HG02840 (cell line): ENCODE measurements around the gene ATP5PD.
A peak's percentile ranks its signal among the peaks of the same experiment; 100 is the strongest.
"Not testable (repeated sequence)": the region's sequence is repeated elsewhere in the genome, so short reads cannot be mapped to it uniquely, and the experiment has no call there.

Experiments used
- ATAC-seq: cut with Tn5 transposase; IDR thresholded peaks from one replicate; pipeline ENCODE4 v1.9.1; 2021; ENCODE audit warnings: mild to moderate bottlenecking, moderate library complexity, moderate number of reproducible peaks; ENCODE audit not compliant: unreplicated experiment, low FRiP score

Gene ATP5PD

GRCh38 chr17:75077496-75078283 lies 30.9 kb upstream of the ATP5PD start:
- peak; percentile 27 for ATAC-seq

- ATAC-seq, result no peak
Measured at GRCh38 chr17:75077072-75077495, 30.3 kb upstream of the ATP5PD start.

GRCh38 chr17:75075597-75076336 lies 29.0 kb upstream of the ATP5PD start:
- ATAC-seq, result no peak

GRCh38 chr17:75074532-75074931 lies 27.8 kb upstream of the ATP5PD start:
- ATAC-seq, result no peak

GRCh38 chr17:75073618-75074047 lies 26.9 kb upstream of the ATP5PD start:
- no peak for ATAC-seq

- not testable (repeated sequence) for ATAC-seq
Measured at GRCh38 chr17:75072909-75073308, 26.1 kb upstream of the ATP5PD start.

GRCh38 chr17:75071478-75072271 lies 24.9 kb upstream of the ATP5PD start:
- ATAC-seq, result not testable (repeated sequence)

GRCh38 chr17:75069783-75070182 lies 23.0 kb upstream of the ATP5PD start:
- no peak for ATAC-seq

GRCh38 chr17:75068750-75069149 lies 22.0 kb upstream of the ATP5PD start:
- ATAC-seq, result no peak

- ATAC-seq, result no peak
Measured at GRCh38 chr17:75067856-75068255, 21.1 kb upstream of the ATP5PD start.

- ATAC-seq, result no peak
Measured at GRCh38 chr17:75065562-75066151, 18.9 kb upstream of the ATP5PD start.

GRCh38 chr17:75064867-75065561 lies 18.2 kb upstream of the ATP5PD start:
- no peak for ATAC-seq

- no peak for ATAC-seq
Measured at GRCh38 chr17:75064460-75064859, 17.7 kb upstream of the ATP5PD start.

- ATAC-seq, result no peak
Measured at GRCh38 chr17:75064040-75064439, 17.3 kb upstream of the ATP5PD start.

- no peak for ATAC-seq
Measured at GRCh38 chr17:75063626-75064025, 16.9 kb upstream of the ATP5PD start.

- ATAC-seq, result no peak
Measured at GRCh38 chr17:75063201-75063600, 16.4 kb upstream of the ATP5PD start.

GRCh38 chr17:75061618-75062017 lies 14.8 kb upstream of the ATP5PD start:
- ATAC-seq, result no peak

- no peak for ATAC-seq
Measured at GRCh38 chr17:75061055-75061438, 14.3 kb upstream of the ATP5PD start.

GRCh38 chr17:75060434-75061054 lies 13.8 kb upstream of the ATP5PD start:
- no peak for ATAC-seq
